T-helper 2 cell treated with Interferon-gamma antibody and Interleukin-4, amounts not matched to agents 5 μg/mL and 100 μg/mL, for 36 hours (primary cell): ENCODE measurements around the gene PRKCQ.

Source experiments
- DNase-seq: peaks from one replicate; pipeline ENCODE4 v3.0.0; 2021; ENCODE audit warnings: low spot score
- H3K27ac Mint-ChIP-seq: one replicate; pipeline ENCODE4 v1.8.0; 2021; ENCODE audit warnings: mild to moderate bottlenecking, mixed read lengths
- H3K27me3 Mint-ChIP-seq: one replicate; pipeline ENCODE4 v1.8.0; 2021; ENCODE audit warnings: low read depth, mixed read lengths
- H3K36me3 Mint-ChIP-seq: one replicate; pipeline ENCODE4 v1.8.0; 2021; ENCODE audit warnings: low read depth, mixed read lengths
- H3K4me1 Mint-ChIP-seq: one replicate; pipeline ENCODE4 v1.8.0; 2021; ENCODE audit warnings: low read depth, mixed read lengths
- H3K4me3 Mint-ChIP-seq: one replicate; pipeline ENCODE4 v1.8.0; 2022; ENCODE audit warnings: mild to moderate bottlenecking, moderate library complexity, mixed read lengths
- H3K9me3 Mint-ChIP-seq: one replicate; pipeline ENCODE4 v1.8.0; 2021; ENCODE audit warnings: mixed read lengths

Gene PRKCQ

DNA sequence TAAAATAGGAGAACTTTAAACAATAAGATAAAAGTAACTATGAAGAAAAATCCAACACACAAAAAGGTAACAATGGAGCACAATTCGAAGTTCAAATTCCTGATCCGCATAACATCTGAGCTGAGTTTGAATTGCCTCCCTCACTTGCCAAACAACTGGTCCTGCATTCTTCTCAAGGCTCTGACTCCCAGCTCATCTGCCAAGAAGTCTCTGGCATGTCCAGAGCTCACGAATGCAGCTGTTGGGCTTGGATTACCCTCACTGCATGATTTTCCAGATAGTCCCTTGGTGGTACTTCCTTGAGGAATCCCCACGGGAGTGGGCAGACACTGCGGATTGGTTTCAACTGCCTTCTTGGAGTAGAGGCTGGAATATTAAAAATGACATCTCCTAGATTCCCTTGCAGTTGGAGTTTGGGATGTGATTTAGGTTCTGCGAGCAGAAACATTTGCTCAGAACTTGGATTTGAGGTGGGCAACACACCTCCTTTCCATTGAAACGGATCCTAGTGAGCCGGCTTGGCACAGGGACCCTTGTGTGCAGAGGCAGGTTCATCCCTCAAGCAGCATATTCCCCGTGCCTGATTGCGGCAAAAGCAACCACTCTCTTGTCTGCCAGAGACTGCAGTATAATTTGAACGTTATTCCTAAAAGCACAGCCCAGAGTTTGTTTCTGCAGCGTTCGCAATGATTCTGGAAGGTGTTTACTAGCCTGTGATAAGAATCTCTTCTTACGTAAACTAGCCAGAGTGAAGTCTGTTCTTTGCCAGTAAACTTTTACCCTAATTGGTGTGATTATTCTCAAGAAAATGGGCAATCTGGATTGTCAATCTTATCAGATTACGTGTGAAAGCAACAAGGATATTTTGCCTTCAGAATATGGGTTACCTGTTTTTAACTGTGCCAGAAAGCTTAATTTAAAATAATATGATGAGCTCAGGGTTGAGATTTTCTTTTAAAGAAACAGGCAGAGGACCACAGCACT lies 23.4 kb upstream of the PRKCQ start:
- no peak overlapping the region for H3K4me3 Mint-ChIP-seq
- DNase-seq = no peak
- H3K27me3 Mint-ChIP-seq = no peaks in the 10 kb centered on the region
- peaks cover 21% of the 10 kb centered on the region for H3K9me3 Mint-ChIP-seq
- peaks cover 66% of the 10 kb centered on the region for H3K4me1 Mint-ChIP-seq
- H3K27ac Mint-ChIP-seq = no peak overlapping the region
- peaks cover 36% of the 10 kb centered on the region for H3K36me3 Mint-ChIP-seq

DNA sequence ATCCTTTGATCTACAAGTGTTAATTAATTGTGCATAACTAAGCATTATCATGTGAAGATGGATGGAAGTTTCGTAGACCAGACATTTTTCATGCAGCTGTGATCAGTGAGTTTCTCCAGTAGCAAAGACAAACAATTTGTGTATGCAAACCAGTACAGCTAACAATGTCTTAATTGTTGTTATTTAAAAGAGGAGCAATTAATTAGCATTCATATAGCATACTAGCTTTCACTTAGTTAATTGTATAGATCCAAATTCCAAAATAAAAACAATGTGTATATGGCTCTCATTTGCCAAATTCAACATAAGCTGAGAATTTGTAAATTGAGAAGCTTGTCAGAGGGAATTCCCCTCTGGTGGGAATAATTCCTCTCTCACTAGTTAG lies 22.6 kb upstream of the PRKCQ start:
- Mint-ChIP-seq H3K4me3 (no peak overlapping the region), H3K4me1 (peaks cover 65% of the 10 kb centered on the region)

DNA sequence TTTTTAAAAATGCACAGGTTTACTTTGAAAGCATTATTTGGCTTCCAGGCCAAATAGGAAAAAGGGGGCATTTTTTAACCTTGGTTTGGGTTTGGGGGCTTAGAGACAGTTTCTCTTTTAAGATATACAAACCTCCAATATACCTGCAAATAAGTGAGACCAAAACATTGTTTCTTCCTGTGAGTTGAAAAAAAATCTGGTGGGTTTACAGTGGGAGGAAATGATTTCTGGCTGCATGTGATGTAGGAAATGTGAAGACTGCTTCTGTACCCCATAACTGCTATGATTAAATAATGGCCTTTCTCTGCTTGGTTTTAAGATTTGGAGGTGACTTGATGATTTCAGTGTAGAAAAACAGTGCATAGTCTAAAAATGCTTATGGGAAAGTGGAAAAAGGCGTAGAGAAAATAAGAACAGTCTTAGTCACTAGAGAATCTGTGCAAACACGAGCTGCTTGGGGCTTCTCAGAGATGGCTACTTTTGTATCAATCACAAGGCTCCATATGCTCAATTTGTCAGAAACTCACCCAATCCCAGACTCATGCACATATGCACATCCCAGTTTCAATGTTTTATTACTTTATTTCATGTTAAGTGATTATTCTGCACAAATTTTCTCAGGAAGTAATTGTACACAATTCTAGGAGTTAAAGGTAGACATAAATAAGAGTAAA lies 22.1 kb upstream of the PRKCQ start:
- no peaks in the 10 kb centered on the region for H3K27me3 Mint-ChIP-seq
- no peak overlapping the region for H3K4me3 Mint-ChIP-seq
- peaks cover 11% of the 10 kb centered on the region for H3K9me3 Mint-ChIP-seq
- no peak for DNase-seq
- peaks cover 34% of the 10 kb centered on the region for H3K36me3 Mint-ChIP-seq
- H3K27ac Mint-ChIP-seq = no peak overlapping the region
- peaks cover 65% of the 10 kb centered on the region for H3K4me1 Mint-ChIP-seq

More for the DNA sequence above, 22.6 kb upstream of the PRKCQ start:
- DNase-seq = no peak
- Mint-ChIP-seq H3K9me3 (peaks cover 15% of the 10 kb centered on the region), H3K27me3 (no peaks in the 10 kb centered on the region), H3K27ac (no peak overlapping the region), H3K36me3 (peaks cover 34% of the 10 kb centered on the region)

DNA sequence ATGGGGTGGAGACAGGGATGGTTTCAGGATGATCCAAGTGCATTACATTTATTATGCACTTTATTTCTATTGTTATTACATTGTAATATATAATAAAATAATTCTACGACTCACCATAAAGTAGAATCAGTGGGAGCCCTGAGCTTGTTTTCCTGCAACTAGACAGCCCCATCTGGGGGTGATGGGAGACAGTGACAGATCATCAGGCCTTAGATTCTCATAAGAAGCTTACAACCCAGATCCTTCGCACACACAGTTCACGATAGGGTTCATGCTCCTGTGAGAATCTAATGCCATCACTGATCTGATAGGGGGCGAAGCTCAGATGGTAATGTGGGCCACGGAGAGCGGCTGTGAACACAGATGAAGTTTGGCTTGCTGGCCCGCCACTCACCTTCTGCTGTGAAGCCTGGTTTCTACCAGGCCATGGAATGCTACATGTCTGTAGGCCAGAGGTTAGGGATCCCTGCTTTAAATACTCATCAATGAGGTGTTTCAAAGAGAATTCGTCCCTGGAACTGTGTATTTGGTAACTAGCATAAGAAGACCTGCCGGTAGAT lies 21.2 kb upstream of the PRKCQ start:
- DNase-seq = no peak
- H3K9me3 Mint-ChIP-seq = peaks cover 7% of the 10 kb centered on the region
- peaks cover 34% of the 10 kb centered on the region for H3K36me3 Mint-ChIP-seq
- H3K27me3 Mint-ChIP-seq = no peaks in the 10 kb centered on the region
- peaks cover 66% of the 10 kb centered on the region for H3K4me1 Mint-ChIP-seq
- no peak overlapping the region for H3K27ac Mint-ChIP-seq
- peak overlapping the region; percentile 11 for H3K4me3 Mint-ChIP-seq

DNA sequence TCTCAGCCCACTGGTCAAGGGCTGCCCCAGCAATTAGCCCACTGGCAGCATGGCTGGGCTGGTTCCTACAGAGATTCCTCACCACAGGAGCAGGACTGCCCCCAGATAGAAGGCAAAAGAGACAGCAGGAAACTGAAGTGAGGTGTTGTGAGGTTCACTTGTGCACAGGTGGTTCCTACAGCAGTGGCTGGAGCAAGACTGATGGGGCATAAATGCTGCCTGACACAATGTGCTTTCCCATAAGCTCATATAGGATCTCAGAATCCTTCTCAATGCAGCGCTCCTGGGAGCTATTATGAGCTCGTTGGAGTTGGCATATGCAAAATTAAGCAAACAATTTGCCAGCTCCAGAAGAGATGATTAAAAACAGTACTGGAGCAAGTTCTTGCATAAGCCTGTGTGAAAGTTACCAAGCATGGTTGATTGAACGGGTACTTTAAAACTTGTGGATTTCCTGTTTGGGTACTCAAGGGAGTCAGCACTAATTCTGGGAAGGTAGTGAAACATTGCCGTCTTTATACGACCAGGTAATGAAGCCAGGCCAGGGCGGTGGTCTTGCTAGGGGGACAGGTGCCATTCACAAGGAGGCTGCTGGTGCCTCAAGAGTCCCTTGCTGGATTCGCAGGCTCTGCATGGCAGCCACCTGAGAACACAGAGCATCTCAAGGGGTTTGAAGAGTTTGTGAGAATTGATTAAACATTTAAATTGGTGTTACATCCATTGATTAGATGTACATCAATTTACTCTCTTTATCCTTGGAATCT lies 20.3 kb upstream of the PRKCQ start:
- Mint-ChIP-seq H3K36me3 (peaks cover 29% of the 10 kb centered on the region), H3K27ac (peak overlapping the region; percentile 78), H3K4me1 (peaks cover 68% of the 10 kb centered on the region), H3K27me3 (no peaks in the 10 kb centered on the region), H3K9me3 (peaks cover 7% of the 10 kb centered on the region), H3K4me3 (peak overlapping the region; percentile 69)
- DNase-seq = no peak

DNA sequence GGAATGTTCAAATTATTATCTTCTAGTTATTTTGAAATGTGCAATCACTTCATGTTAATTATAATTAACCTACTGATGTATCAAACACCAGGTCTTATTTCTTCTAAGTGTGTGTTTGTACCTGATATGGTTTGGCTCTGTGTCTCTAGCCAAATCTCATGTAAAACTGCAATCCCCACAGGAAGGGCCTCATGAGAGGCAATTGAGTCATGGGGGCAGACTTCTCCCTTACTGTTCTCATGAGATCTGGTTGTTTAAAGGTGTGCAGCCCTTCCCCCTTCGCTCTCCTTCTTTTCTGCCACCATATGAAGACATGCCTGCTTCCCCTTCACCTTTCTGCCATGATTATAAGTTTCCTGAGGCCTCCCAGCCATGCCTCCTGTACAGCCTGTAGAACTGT lies 18.6 kb upstream of the PRKCQ start:
- Mint-ChIP-seq H3K27ac (peak overlapping the region; percentile 10), H3K4me1 (peaks cover 76% of the 10 kb centered on the region), H3K4me3 (no peak overlapping the region), H3K27me3 (no peaks in the 10 kb centered on the region), H3K9me3 (peaks cover 7% of the 10 kb centered on the region), H3K36me3 (peaks cover 33% of the 10 kb centered on the region)
- DNase-seq = no peak

DNA sequence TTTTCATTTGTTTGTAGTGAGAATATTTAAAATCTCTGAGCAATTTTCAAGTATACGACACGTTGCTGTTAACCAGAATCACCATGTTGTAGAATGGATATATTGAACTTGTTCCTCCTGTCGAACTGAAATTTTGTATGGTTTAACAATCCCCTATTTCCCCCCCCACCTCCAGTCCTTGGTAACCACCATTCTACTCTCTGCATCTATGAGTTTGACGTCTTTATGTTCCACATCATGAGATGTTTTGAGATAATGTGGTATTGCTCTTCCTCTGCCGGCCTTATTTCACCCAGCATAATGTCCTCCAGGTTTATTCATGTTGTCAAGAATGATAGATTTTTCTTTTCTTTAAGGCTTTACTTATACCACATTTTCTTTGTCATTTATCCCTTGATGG lies 17.4 kb upstream of the PRKCQ start:
- H3K4me3 Mint-ChIP-seq = peak overlapping the region; percentile 13
- peaks cover 41% of the 10 kb centered on the region for H3K36me3 Mint-ChIP-seq
- peak overlapping the region; percentile 60 for H3K27ac Mint-ChIP-seq
- H3K27me3 Mint-ChIP-seq = no peaks in the 10 kb centered on the region
- peaks cover 86% of the 10 kb centered on the region for H3K4me1 Mint-ChIP-seq
- no peak for DNase-seq
- peaks cover 7% of the 10 kb centered on the region for H3K9me3 Mint-ChIP-seq

DNA sequence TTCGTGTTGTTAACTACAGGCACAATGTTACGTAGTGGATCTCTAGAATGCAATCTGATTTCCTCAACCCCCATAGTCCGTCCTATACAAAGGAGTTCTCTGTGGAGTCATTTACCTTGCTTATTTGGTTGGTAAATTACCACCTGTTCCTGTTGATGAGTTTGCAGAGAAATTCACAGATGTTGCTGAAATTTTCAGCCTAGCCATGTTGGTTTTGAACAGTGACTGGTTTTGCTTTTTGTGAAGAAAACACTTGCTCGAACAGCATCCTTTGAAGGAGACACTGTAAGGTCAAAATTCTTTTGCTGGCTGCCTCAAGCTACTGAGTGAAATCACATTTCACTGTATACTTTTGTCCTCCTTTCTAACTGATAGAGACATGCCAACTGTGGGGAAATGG lies 15.4 kb upstream of the PRKCQ start:
- peaks cover 88% of the 10 kb centered on the region for H3K4me1 Mint-ChIP-seq
- peaks cover 54% of the 10 kb centered on the region for H3K36me3 Mint-ChIP-seq
- peak overlapping the region; percentile 12 for H3K27ac Mint-ChIP-seq
- peak overlapping the region; percentile 15 for H3K4me3 Mint-ChIP-seq
- DNase-seq = no peak
- H3K9me3 Mint-ChIP-seq = peaks cover 7% of the 10 kb centered on the region
- no peaks in the 10 kb centered on the region for H3K27me3 Mint-ChIP-seq

DNA sequence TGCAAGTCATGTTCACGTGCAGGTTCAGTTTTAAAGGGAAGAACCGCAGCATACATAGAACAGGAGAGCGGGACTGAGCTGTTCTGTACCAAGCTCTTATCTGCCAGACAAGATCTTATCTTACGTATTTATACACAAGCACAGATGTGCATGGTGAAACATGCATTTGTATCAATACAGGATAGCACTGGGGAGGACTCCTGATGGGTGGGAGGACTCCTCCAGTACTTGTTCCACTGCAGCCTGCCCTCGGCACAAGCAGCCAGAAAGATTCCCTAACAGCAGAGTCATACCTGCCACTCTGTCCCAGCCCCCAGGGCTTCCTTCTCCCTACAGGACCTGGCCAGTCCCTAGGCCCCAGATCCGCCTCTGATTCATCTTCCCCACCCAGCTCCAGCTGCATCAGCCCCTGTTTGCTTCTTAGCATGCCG lies 13.2 kb upstream of the PRKCQ start:
- H3K27me3 Mint-ChIP-seq = no peaks in the 10 kb centered on the region
- H3K4me3 Mint-ChIP-seq = peak overlapping the region; percentile 72
- H3K27ac Mint-ChIP-seq = peak overlapping the region; percentile 91
- H3K4me1 Mint-ChIP-seq = peaks cover 86% of the 10 kb centered on the region
- peaks cover 60% of the 10 kb centered on the region for H3K36me3 Mint-ChIP-seq
- H3K9me3 Mint-ChIP-seq = peaks cover 4% of the 10 kb centered on the region
- no peak for DNase-seq

DNA sequence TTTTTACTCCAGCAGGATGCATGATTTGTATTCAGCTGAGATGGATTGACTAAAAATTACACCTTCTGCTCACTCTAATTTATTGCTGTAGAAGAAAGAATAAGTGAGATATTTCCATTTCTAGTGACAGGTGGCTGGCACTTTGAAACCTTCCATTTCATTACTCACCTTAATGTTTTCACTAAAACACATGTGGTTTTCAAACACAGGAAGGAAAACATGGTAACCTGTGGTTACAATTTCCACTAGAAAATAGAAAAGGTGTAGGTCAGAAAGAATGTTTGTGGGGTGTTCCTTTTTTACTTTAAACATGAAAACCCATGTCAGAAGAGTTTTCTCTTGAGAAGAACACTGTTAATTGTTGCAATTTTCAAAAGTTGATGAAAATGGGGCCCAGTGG lies 12.0 kb upstream of the PRKCQ start:
- H3K27ac Mint-ChIP-seq = peak overlapping the region; percentile 91
- no peak for DNase-seq
- H3K4me3 Mint-ChIP-seq = peak overlapping the region; percentile 72
- H3K9me3 Mint-ChIP-seq = peaks cover 4% of the 10 kb centered on the region
- H3K36me3 Mint-ChIP-seq = peaks cover 61% of the 10 kb centered on the region
- H3K27me3 Mint-ChIP-seq = no peaks in the 10 kb centered on the region
- peaks cover 83% of the 10 kb centered on the region for H3K4me1 Mint-ChIP-seq

DNA sequence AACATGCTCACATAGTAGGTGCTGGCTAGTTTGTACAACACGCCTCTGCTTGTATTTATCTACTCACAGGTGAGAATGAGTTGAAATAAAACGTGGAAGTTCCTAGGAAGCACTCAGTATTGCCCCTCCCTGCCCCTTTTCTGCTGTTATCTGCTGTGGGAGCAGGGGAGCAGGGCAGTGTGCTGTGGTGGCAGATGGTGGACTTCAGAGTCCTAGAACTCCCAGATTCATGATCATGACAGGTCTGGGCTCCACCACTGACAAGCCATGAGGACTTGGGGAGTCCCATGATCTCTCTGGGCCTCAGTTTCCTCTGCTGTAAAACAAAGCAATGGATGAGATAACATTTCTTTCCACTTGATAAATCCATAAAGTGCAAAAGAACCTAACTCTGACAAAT lies 11.6 kb upstream of the PRKCQ start:
- peak overlapping the region; percentile 72 for H3K4me3 Mint-ChIP-seq
- H3K36me3 Mint-ChIP-seq = peaks cover 60% of the 10 kb centered on the region
- peak overlapping the region; percentile 91 for H3K27ac Mint-ChIP-seq
- H3K27me3 Mint-ChIP-seq = no peaks in the 10 kb centered on the region
- no peak for DNase-seq
- H3K9me3 Mint-ChIP-seq = peaks cover 4% of the 10 kb centered on the region
- peaks cover 80% of the 10 kb centered on the region for H3K4me1 Mint-ChIP-seq

DNA sequence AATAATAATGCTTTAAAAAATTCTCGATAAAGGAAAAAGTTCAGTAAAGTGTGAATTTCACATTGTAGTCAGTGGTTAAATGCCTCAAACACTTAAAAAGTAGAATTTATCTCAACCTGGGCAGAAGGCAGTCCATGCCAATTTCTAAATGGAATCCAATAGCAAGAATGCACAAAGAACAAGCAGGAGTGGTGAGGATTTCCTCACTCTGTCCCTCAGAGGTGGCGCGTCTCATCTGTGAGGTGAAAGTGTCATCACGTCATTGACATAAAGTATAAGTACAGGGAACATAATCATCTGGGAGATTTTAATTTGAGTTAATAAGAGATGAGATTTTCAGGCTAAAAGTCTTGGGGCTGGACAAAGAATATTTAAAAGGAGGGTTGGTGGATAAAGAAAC lies 10.0 kb upstream of the PRKCQ start:
- peaks cover 4% of the 10 kb centered on the region for H3K9me3 Mint-ChIP-seq
- H3K27me3 Mint-ChIP-seq = no peaks in the 10 kb centered on the region
- DNase-seq = no peak
- no peak overlapping the region for H3K4me3 Mint-ChIP-seq
- peaks cover 82% of the 10 kb centered on the region for H3K4me1 Mint-ChIP-seq
- H3K36me3 Mint-ChIP-seq = peaks cover 75% of the 10 kb centered on the region
- no peak overlapping the region for H3K27ac Mint-ChIP-seq

DNA sequence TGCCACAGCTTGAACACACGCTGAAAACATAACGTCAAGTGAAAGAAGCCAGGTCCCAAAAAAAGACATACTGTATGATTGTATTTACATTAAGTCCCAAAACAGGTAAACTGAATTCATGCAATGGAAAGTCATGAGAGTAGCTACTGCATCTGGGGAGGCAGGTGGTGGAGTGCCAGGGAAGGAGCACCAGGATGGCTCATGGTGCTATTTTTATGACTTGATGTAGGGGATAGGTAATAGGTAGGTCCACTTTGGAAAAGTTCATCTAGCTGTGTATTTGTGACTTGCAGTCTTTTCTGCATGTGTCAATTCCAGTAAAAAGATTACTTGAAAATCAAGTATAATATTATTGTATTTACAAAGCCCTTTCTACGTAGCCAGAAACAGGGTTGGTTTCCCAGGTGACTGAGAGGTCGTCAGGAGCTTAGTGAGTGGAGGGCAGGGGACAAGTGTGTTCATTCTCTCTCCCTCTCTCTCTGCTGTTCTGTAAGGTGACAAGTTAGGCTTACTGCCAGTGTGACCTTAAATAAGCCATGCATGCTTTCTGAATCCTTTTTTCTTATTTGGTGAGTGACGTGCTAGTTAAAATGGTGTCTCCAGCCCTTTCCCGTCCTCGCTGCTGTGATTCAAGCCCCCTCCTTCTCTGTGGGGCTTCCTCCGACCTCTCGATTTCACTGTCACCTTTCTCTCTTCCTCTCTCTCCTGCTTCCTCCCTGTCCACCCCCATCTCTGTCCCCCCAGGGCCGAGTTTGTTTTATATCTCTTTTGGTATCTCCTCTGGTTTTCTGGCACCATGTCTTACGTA lies 9.4 kb upstream of the PRKCQ start:
- DNase-seq = no peak
- Mint-ChIP-seq H3K9me3 (peaks cover 4% of the 10 kb centered on the region), H3K36me3 (peaks cover 80% of the 10 kb centered on the region), H3K27me3 (no peaks in the 10 kb centered on the region), H3K27ac (peak overlapping the region; percentile 28), H3K4me3 (no peak overlapping the region), H3K4me1 (peaks cover 84% of the 10 kb centered on the region)
